ENCODE data around the gene CCNY.

- TF ChIP-seq CTCF (conservative IDR thresholded peaks at IDR 0.05; ENCODE audit: low read length), result no peak
- TF ChIP-seq EZH2phosphoT487 (IDR thresholded peaks at IDR 0.05; ENCODE audit: borderline replicate concordance, low read depth, low read length), result no peak
These were observed 17.1 kb downstream of the CCNY start for GRCh38 chr10:35353395-35353794.

All from OCI-LY7 (cell line).